Anterior cingulate cortex (tissue), 58 donors: Measurements from ENCODE around the gene TBC1D19.

Experiments used
- DNase-seq, 58 donors: peaks; one replicate each; lab custom pipeline; 2025; lab: John Stamatoyannopoulos, UW

The TBC1D19 gene

GRCh38 chr4:26772096-26772873, 188.4 kb downstream of the TBC1D19 start:
- no peak for DNase-seq

DNA sequence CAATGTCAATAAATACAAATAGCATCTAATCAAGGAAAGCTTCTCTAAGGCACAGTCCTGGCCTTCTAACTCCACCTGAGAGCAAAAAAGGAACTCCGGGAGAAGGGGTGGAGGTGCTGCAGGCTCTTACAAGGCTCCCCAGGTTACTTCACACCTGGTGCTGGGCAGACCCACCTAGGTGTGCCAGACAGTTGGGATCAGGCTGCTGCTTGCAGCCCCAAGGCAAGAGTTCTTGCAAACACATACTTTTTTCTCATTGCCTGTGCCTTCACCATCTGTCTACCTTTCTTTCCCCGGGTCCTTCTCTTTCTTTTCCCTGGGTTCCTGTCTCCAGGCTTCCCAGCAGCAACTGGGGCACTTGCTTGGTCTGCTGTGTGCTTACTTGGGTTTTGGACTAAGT, 195.3 kb downstream of the TBC1D19 start:
- DNase-seq: no peak

DNA sequence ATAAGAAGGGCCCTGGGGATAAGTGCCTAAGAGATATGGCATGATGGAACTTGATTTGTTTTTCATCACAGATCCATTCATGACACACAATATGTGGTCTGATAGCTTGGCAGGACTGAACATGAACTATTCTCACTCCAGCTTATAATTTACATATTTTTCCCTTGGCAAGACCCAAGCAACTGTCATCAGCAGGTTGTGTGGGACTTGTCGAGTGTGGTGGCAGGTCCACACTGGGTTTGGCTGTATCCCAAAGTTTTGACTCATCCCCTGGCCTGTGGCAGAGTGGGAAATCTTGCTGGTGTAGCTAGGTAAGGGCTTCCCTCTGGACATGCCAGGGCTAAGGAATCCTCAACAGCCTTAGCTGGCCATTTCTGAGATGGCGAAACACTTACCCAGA, 195.8 kb downstream of the TBC1D19 start:
- DNase-seq: peak in 3 of 58 donors; percentile 5 to 17 (median 7)

- no peak for DNase-seq
These were observed 196.7 kb downstream of the TBC1D19 start for GRCh38 chr4:26780539-26780938.

- no peak for DNase-seq
These were observed 198.4 kb downstream of the TBC1D19 start for GRCh38 chr4:26782168-26782829.

DNA sequence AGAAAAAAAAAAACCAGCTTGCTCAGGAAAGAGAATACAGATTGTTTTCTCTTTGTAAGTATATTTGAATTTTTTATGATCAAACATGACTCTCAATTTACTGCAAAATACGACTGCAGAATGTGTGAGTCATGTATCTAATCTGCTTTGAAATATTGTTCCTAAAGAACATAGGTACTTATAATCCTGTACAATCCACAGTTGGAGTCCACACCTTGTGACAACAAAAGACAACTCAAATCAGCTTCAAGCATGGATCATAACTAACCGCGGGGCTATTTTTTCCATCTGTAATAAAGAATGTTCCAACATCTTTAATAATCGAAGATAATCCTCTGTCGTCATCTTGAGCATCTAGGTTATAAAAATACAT, 198.9 kb downstream of the TBC1D19 start:
- no peak for DNase-seq

- no peak for DNase-seq
These were observed 200.5 kb downstream of the TBC1D19 start for GRCh38 chr4:26784207-26784865.

- no peak for DNase-seq
These were observed 201.4 kb downstream of the TBC1D19 start for GRCh38 chr4:26785312-26785711.

DNA sequence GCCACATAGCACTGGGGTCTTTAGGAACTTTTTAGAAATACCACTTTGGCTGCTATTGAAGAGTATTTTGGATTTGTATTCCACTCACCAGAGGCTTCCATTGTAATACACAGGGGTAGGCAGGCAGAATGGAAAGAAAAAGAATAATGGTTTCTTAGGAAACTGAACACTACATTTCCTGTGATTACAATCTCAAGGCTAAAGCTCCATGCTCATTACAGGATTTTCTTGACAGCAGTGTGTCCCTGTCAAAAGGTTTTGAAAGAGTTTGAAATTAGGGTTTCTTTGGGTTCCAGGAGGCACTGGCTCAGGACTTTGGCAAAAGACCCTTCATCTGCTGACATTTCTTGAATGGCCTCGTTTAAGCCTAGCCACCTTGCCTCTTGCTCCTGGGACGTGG, 201.9 kb downstream of the TBC1D19 start:
- peak in 9 of 58 donors; percentile 3 to 49 (median 28) for DNase-seq

DNA sequence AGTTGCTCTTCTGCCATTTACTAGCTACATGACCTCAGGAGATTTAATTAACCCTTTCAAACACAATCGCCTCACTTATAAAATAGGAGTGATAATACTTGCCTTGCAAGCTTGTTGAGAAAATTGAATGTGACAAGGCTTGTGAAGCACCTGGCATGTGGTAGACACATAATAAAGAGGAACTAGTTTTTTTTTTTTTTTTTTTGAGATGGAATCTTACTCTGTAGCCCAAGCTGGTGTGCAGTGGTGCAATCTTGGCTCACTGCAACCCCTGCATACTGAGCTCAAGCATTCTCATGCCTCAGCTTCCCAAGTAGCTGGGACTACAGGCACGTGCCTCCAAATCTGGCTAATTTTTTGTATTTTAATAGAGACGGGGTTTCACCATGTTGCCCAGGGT, 203.0 kb downstream of the TBC1D19 start:
- no peak for DNase-seq

GRCh38 chr4:26787461-26788340, 203.8 kb downstream of the TBC1D19 start:
- DNase-seq: peak in 1 of 58 donors; percentile 36

- no peak for DNase-seq
These were observed 204.5 kb downstream of the TBC1D19 start for GRCh38 chr4:26788341-26788733.

GRCh38 chr4:26789208-26789607, 205.3 kb downstream of the TBC1D19 start:
- DNase-seq: no peak

- DNase-seq: no peak
These were observed 207.5 kb downstream of the TBC1D19 start for GRCh38 chr4:26791346-26791745.

DNA sequence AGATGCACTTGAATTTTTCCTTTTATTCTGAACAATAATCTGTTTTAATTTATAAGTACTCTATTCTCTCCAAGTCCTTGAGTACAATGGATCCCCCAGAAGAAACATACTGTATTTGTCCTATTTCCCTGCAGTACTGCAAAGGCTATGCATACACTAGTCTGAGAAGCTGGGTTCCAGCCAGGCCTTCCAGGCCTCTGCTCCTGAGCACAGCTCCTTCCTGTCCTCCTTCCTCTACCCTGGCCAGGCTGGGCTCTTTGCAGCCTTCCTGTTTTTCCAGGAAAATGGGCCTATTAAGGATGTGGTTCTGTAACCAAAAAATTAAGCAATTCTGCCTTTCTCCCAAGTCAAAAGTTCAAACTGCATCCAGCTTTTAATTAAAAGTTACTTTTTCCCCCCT, 208.8 kb downstream of the TBC1D19 start:
- DNase-seq: no peak

DNA sequence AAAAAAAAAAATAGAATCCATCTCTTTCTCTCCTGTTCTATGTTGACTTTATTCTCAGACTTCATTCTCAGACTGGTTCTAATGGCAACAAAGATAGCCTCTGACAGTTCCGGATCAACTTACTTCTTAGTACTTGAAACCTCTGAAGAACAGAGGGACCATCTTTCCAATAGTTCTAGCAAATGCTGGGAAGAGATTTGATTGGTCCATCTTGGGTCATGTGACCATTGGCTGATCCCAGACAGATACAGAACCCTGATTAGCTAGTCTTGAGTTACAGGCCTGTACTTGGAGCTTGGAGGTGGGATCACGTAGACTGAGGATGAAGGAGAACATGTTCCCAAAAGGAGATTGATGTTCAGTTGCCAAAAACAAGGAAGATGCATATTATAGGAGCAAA, 209.9 kb downstream of the TBC1D19 start:
- DNase-seq: no peak

- DNase-seq: no peak
These were observed 212.2 kb downstream of the TBC1D19 start for GRCh38 chr4:26796081-26796480.

- DNase-seq: no peak
These were observed 218.9 kb downstream of the TBC1D19 start for GRCh38 chr4:26802790-26803189.

DNA sequence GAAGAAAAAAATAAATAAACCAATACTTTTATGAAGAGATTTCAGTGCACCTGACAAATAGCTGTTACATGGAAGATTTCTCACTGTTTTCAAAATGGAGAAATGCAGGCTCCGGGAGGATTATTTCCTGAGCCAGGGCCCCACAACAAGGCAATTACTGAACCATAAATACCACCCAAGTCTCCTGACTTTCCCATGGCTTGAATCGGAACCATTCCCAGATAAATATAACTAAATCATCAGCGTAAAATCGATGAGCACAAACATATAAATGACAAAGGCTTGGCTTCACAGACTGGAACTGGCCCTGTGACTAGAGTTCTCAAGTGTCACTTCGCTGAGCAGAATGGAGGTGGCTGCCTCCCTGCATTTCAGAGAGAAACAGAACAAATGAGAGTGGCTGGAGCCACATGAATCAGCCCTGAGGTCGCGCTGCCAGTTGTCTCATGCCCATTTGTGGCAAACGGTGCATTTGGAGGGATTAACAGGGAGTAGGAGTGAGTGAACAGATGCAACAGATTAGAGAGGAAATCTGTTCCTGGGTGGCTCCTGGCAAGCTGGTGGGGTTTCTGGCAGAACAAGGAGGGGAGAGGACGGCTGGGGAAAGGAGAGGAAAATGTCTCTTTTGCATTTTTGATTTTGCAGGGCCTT, 219.5 kb downstream of the TBC1D19 start:
- peak in 37 of 58 donors; percentile 6 to 70 (median 27) for DNase-seq

DNA sequence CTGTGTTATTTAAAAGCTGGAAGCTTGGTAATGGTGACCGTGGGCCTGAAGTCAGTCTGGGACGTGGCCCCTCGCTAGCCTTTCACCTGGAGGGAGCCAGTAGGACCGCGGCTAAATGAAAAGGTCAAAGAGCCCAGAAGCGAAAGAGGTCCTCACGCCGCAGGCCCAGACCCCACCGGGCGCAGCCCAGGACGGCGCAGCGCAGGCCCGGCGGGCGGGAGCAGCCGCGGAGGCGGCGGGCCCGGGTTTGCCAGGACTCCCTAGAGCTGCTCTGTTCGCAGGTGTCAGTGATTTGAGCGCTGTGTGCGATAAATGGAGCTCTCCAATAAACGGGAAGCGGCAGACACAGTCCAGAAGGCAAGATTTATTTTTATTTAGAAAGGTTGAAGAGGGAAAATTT, 220.6 kb downstream of the TBC1D19 start:
- DNase-seq: no peak
